HG02759 (cell line): Measurements from ENCODE around the gene DIP2C.
"Not testable (repeated sequence)": the region's sequence is repeated elsewhere in the genome, so short reads cannot be mapped to it uniquely, and the experiment has no call there.

ENCODE experiments used
- ATAC-seq: cut with Tn5 transposase; IDR thresholded peaks from one replicate; pipeline ENCODE4 v1.9.1; 2021; ENCODE audit warnings: mild to moderate bottlenecking, moderate library complexity; ENCODE audit not compliant: unreplicated experiment

Gene DIP2C

GRCh38 chr10:661597-662222 is 27.8 kb downstream of the DIP2C start:
- ATAC-seq, result no peak

GRCh38 chr10:660970-661596 is 28.4 kb downstream of the DIP2C start:
- no peak for ATAC-seq

- no peak for ATAC-seq
Observed at GRCh38 chr10:660413-660969, 29.0 kb downstream of the DIP2C start.

- ATAC-seq, result no peak
Observed at GRCh38 chr10:659688-660141, 29.8 kb downstream of the DIP2C start.

- not testable (repeated sequence) for ATAC-seq
Observed at GRCh38 chr10:657816-658350, 31.6 kb downstream of the DIP2C start.

GRCh38 chr10:656883-657282 is 32.6 kb downstream of the DIP2C start:
- ATAC-seq, result no peak

- ATAC-seq, result no peak
Observed at GRCh38 chr10:655184-655583, 34.3 kb downstream of the DIP2C start.

- ATAC-seq, result no peak
Observed at GRCh38 chr10:654647-654996, 34.8 kb downstream of the DIP2C start.

GRCh38 chr10:653991-654646 is 35.3 kb downstream of the DIP2C start:
- no peak for ATAC-seq

- ATAC-seq, result not testable (repeated sequence)
Observed at GRCh38 chr10:652832-653459, 36.5 kb downstream of the DIP2C start.

GRCh38 chr10:652233-652632 is 37.2 kb downstream of the DIP2C start:
- ATAC-seq, result no peak

- ATAC-seq, result no peak
Observed at GRCh38 chr10:651692-652091, 37.8 kb downstream of the DIP2C start.

- no peak for ATAC-seq
Observed at GRCh38 chr10:650886-651615, 38.4 kb downstream of the DIP2C start.

- ATAC-seq, result no peak
Observed at GRCh38 chr10:650441-650851, 39.0 kb downstream of the DIP2C start.

- no peak for ATAC-seq
Observed at GRCh38 chr10:649798-650440, 39.5 kb downstream of the DIP2C start.

- no peak for ATAC-seq
Observed at GRCh38 chr10:649445-649797, 40.0 kb downstream of the DIP2C start.

GRCh38 chr10:647019-647418 is 42.4 kb downstream of the DIP2C start:
- not testable (repeated sequence) for ATAC-seq

- no peak for ATAC-seq
Observed at GRCh38 chr10:646118-646524, 43.3 kb downstream of the DIP2C start.

- no peak for ATAC-seq
Observed at GRCh38 chr10:644943-645334, 44.5 kb downstream of the DIP2C start.
